SK-N-MC (cell line): ENCODE data around the gene IQSEC1.

ENCODE experiments used
- EZH2 ChIP-seq: fragments of 200-600 bp; sonication (generic); IDR thresholded peaks from one replicate; pipeline ENCODE4 v1.6.1; 2017; ENCODE audit warnings: antibody characterized with exemption
- FOXP2 ChIP-seq: optimal IDR thresholded peaks from 2 replicates; pipeline ENCODE3; 2011; ENCODE audit warnings: mild to moderate bottlenecking, moderate library complexity; ENCODE audit not compliant: insufficient read depth; ENCODE audit errors: extremely low read length, control extremely low read depth
- POLR2AphosphoS5 ChIP-seq: IDR thresholded peaks from 2 replicates; pipeline ENCODE4 v1.6.1; 2012; ENCODE audit warnings: mild to moderate bottlenecking, low read depth, low read length, borderline replicate concordance

DNA sequence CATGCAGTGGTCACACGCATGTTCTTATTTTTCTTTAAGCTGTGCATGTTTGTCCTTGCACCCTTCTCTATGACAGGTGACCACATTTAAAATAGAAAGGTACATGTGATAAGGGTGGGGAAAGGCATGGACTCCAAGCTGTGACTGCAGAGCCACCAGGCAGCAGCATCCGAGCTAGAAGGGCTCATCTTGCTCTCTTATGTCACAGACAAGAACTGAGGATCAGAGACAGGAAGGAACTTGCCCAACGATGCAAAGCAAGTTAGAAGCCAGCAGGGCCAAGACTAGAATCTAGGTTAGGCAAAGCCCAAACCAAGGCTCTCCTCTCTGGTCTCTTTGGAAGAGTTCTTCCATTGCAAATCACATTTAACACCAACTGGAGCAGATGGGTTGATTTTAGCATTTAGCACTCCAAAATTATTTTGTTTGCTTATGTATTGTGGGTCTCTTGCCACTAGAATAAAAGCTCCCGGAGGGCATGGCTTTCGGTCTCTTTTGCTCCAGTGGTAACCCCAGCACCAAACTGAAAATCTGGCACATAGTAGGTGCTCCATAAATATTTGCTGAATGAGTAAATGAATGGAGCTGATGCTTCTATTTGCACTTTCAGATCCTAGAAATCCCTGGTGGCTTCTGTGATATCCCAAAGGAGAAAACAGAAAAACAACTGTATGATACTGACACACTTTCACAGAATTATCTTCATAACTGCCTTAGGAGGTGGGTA lies 84.3 kb downstream of the IQSEC1 start:
- TF ChIP-seq EZH2 (no peak), POLR2AphosphoS5 (no peak), FOXP2 (no peak)
